ENCODE data around the gene USP14. TPM values are rescaled to one million over a fixed set of nuclear protein-coding genes. Genes with fewer than 3 reads are reported as not detected.

Gene USP14
- total and polyA plus RNA-seq, 2 of the 8 experiments (the other 6 are each of a cell fraction or from before 2014, with no cell fraction given) = 14.8 to 91.1 TPM

- no peaks in the 10 kb centered on the region for H3K79me1 ChIP-seq (ENCODE audit: low read depth, low read length)
- H3K4me3 ChIP-seq (ENCODE audit: extremely low read depth in 1 of 4, insufficient read depth in 2 of 4, low read depth in 3 of 4, low read length in 4 of 4) = no peak overlapping the region
- no peak overlapping the region for H2AFZ ChIP-seq (ENCODE audit: low read length)
- H3K9ac ChIP-seq (replicated peaks in 1 of 4; ENCODE audit: extremely low read depth in 1 of 4, low read depth in 3 of 4, low read length in 3 of 4) = no peak overlapping the region
- peaks cover 14 to 77% (median 44%) of the 10 kb centered on the region in 4 experiments for H3K36me3 ChIP-seq (ENCODE audit: control insufficient read depth in 2 of 4, insufficient read depth in 4 of 4, low read length in 3 of 4)
- H3K4me2 ChIP-seq (ENCODE audit: insufficient read depth in 1 of 2, low read depth in 2 of 2, low read length in 2 of 2) = no peak overlapping the region
- H4K91ac ChIP-seq (replicated peaks; ENCODE audit: insufficient read length, low read length) = no peak overlapping the region
- no peak overlapping the region for H2BK120ac ChIP-seq (replicated peaks; ENCODE audit: low read depth, low read length)
- 93% methylated on average over 1 of the region's 1 CpG; no CpG with 5 or more reads in 1 of the 2 experiments for WGBS, 2 experiments (ENCODE audit: extremely low coverage in 1 of 2, insufficient coverage in 1 of 2, insufficient read length in 1 of 2, insufficient replicate concordance in 2 of 2, low coverage in 1 of 2, low lambda C conversion rate in 2 of 2, missing lambda C conversion rate in 1 of 2)
- no peaks in the 10 kb centered on the region for H3K79me2 ChIP-seq (ENCODE audit: control insufficient read depth in 1 of 2, insufficient read depth in 2 of 2, low read length in 2 of 2)
- H3K4me1 ChIP-seq (replicated peaks in 1 of 4; ENCODE audit: control insufficient read depth in 3 of 4, insufficient read depth in 4 of 4, low read length in 3 of 4) = no peaks in the 10 kb centered on the region
- FAIRE-seq = no peak
- POLR2A ChIA-PET (ENCODE audit: partially characterized antibody) = no interaction called here
- CTCF ChIA-PET (ENCODE audit: partially characterized antibody) = no interaction called here
- H4K8ac ChIP-seq (ENCODE audit: extremely low read depth, insufficient read depth, low read length) = no peak overlapping the region
- no peak overlapping the region for H2BK5ac ChIP-seq (ENCODE audit: low read depth, low read length)
- no peak overlapping the region for H2BK20ac ChIP-seq (ENCODE audit: low read length)
- no peak overlapping the region for H3K14ac ChIP-seq (ENCODE audit: insufficient read length)
- H3K27ac ChIP-seq (ENCODE audit: low read depth, low read length) = no peak overlapping the region
- no peak overlapping the region for H3K4ac ChIP-seq (replicated peaks; ENCODE audit: insufficient read length, low read depth, low read length)
- no peak overlapping the region for H2AK5ac ChIP-seq (ENCODE audit: low read depth, low read length)
- no peaks in the 10 kb centered on the region for H3K23me2 ChIP-seq (ENCODE audit: low read depth, low read length)
- H2BK12ac ChIP-seq (ENCODE audit: low read depth, low read length) = no peak overlapping the region
- peaks cover 0 to 3% of the 10 kb centered on the region in 2 experiments for H4K20me1 ChIP-seq (replicated peaks in 1 of 2; ENCODE audit: control insufficient read depth in 1 of 2, insufficient read depth in 2 of 2, low read length in 2 of 2)
- H3K23ac ChIP-seq (ENCODE audit: insufficient read length) = no peak overlapping the region
- H3K27me3 ChIP-seq (replicated peaks in 1 of 4; ENCODE audit: control insufficient read depth in 3 of 4, extremely low read depth in 1 of 4, insufficient read depth in 3 of 4, low read length in 3 of 4) = no peaks in the 10 kb centered on the region
- H4K5ac ChIP-seq (ENCODE audit: insufficient read length, low read depth, low read length) = no peak overlapping the region
- H3K9me3 ChIP-seq (ENCODE audit: insufficient read depth in 2 of 2, low read depth in 1 of 2, low read length in 1 of 2) = no peaks in the 10 kb centered on the region
- no peak overlapping the region for H3K56ac ChIP-seq (replicated peaks; ENCODE audit: insufficient read length, low read depth, low read length)
- H3K18ac ChIP-seq (ENCODE audit: extremely low read depth, low read length) = no peak overlapping the region
- no peak overlapping the region for H2BK15ac ChIP-seq (ENCODE audit: low read length)
- TF ChIP-seq RAD21 (IDR thresholded peaks at IDR 0.05 in 1 of 2, conservative IDR thresholded peaks at IDR 0.05 in 1 of 2; ENCODE audit: low read depth in 2 of 2, low read length in 2 of 2) (no peak), CBX8 (IDR thresholded peaks at IDR 0.05; ENCODE audit: borderline replicate concordance, low read depth, low read length) (no peak), EGR1 (IDR thresholded peaks at IDR 0.05; ENCODE audit: borderline replicate concordance, low read depth, low read length) (no peak), RBBP5 (IDR thresholded peaks at IDR 0.05; ENCODE audit: borderline replicate concordance, low read depth, low read length) (no peak), TAF7 (optimal IDR thresholded peaks at IDR 0.05; ENCODE audit: borderline replicate concordance, low read depth, low read length) (no peak), POLR2A (IDR thresholded peaks at IDR 0.05; ENCODE audit: control extremely low read depth in 1 of 2, low read depth in 2 of 2, low read length in 2 of 2) (no peak), KDM5A (IDR thresholded peaks at IDR 0.05; ENCODE audit: low read length) (no peak), POLR2AphosphoS5 (IDR thresholded peaks at IDR 0.05; ENCODE audit: low read depth, low read length) (no peak), SIRT6 (IDR thresholded peaks at IDR 0.05; ENCODE audit: low read length) (no peak), PHF8 (conservative IDR thresholded peaks at IDR 0.05; ENCODE audit: low read depth, low read length) (no peak)
- no peak for DNase-seq (ENCODE audit: low read depth in 1 of 2, low spot score in 2 of 2)
These were observed 94.8 kb downstream of the USP14 start for GRCh38 chr18:253121-253520.
